SK-N-SH (cell line): ENCODE data around the gene SCTR. TPM values are rescaled to one million over a fixed set of nuclear protein-coding genes. Genes with fewer than 3 reads are reported as not detected.

ENCODE experiments used
- CTCF ChIA-PET: fragments of 300-600, 350-600 bp; formaldehyde crosslinking; extraction: SDS; loops from one replicate; lab custom pipeline; 2021; lab: Yijun Ruan, JAX
- POLR2A ChIA-PET: fragments of 350-600 bp; sonication (Branson Sonifier 250); formaldehyde crosslinking; extraction: SDS; loops from one replicate; lab custom pipeline; 2020; ENCODE audit warnings: antibody characterized with exemption, inconsistent platforms; lab: Yijun Ruan, JAX
- DNase-seq: peaks from one replicate; pipeline ENCODE4 v3.0.0; 2012
- H2AFZ ChIP-seq: fragments of 200-600 bp; sonication (generic); 2 replicates; pipeline ENCODE4 v1.8.1; 2016; ENCODE audit warnings: antibody characterized with exemption, mild to moderate bottlenecking, low read depth
- H3F3A ChIP-seq: fragments of 200-600 bp; sonication (generic); replicated peaks from 2 replicates; pipeline ENCODE3; 2016; ENCODE audit warnings: antibody characterized with exemption, mild to moderate bottlenecking; ENCODE audit not compliant: insufficient read depth
- H3K27ac ChIP-seq, 2 experiments: fragments of 200-500 bp in 1 of 2; fragments of 200-600 bp in 1 of 2; sonication (Bioruptor generic) in 1 of 2; sonication (generic), shearing (Covaris generic) in 1 of 2; 2 replicates each; pipeline versions ENCODE4 v1.5.1 to v1.6.1; 2014 to 2016; ENCODE audit warnings: low read depth in 2 of 2, inconsistent platforms in 1 of 2, low read length in 1 of 2, mild to moderate bottlenecking in 1 of 2, mixed read lengths in 1 of 2
- H3K27me3 ChIP-seq: fragments of 200-600 bp; sonication (generic), shearing (Covaris generic); 2 replicates; pipeline ENCODE4 v1.6.1; 2016; ENCODE audit warnings: mixed run types; ENCODE audit not compliant: insufficient read depth
- H3K36me3 ChIP-seq, 2 experiments: fragments of 200-500 bp in 1 of 2; fragments of 200-600 bp in 1 of 2; sonication (Bioruptor generic) in 1 of 2; sonication (generic) in 1 of 2; replicated peaks in 1 of 2; 2 replicates each; pipeline versions ENCODE3 to v1.5.1; 2014 to 2016; ENCODE audit warnings: low read length in 1 of 2, mild to moderate bottlenecking in 1 of 2; ENCODE audit not compliant: insufficient read depth in 2 of 2, control insufficient read depth in 1 of 2
- H3K4me1 ChIP-seq, 2 experiments: fragments of 200-500 bp in 1 of 2; fragments of 200-600 bp in 1 of 2; sonication (Bioruptor generic) in 1 of 2; sonication (generic), shearing (Covaris generic) in 1 of 2; 2 replicates each; pipeline versions ENCODE4 v1.5.1 to v1.6.1; 2014 to 2016; ENCODE audit warnings: low read depth in 1 of 2, low read length in 1 of 2, mixed run types in 1 of 2; ENCODE audit not compliant: insufficient read depth in 2 of 2, control insufficient read depth in 1 of 2
- H3K4me2 ChIP-seq: fragments of 200-600 bp; sonication (generic), shearing (Covaris generic); 2 replicates; pipeline ENCODE4 v1.6.1; 2017; ENCODE audit warnings: mixed run types
- H3K4me3 ChIP-seq, 2 experiments: fragments of 200-500 bp in 1 of 2; fragments of 200-600 bp in 1 of 2; sonication (Bioruptor generic) in 1 of 2; sonication (generic), shearing (Covaris generic) in 1 of 2; 2 replicates each; pipeline versions ENCODE4 v1.5.1 to v1.8.1; 2014 to 2016; ENCODE audit warnings: low read depth in 2 of 2, inconsistent platforms in 1 of 2, low read length in 1 of 2, mild to moderate bottlenecking in 1 of 2, mixed read lengths in 1 of 2, moderate library complexity in 1 of 2
- H3K79me2 ChIP-seq: fragments of 200-600 bp; sonication (generic); 2 replicates; pipeline ENCODE4 v1.8.1; 2017; ENCODE audit warnings: mild to moderate bottlenecking; ENCODE audit not compliant: insufficient read depth
- H3K9ac ChIP-seq: fragments of 200-600 bp; sonication (generic); 2 replicates; pipeline ENCODE4 v1.6.1; 2017; ENCODE audit warnings: mixed run types
- H3K9me2 ChIP-seq: fragments of 200-600 bp; sonication (generic); 2 replicates; pipeline ENCODE4 v1.6.1; 2017; ENCODE audit warnings: mixed run types
- H3K9me3 ChIP-seq: fragments of 200-600 bp; sonication (generic); 2 replicates; pipeline ENCODE4 v1.6.1; 2017; ENCODE audit warnings: mixed run types, mild to moderate bottlenecking, moderate library complexity
- H4K20me1 ChIP-seq: fragments of 200-600 bp; sonication (generic); 2 replicates; pipeline ENCODE4 v1.6.1; 2017; ENCODE audit warnings: mild to moderate bottlenecking, mixed run types; ENCODE audit not compliant: insufficient read depth
- EP300 ChIP-seq, 2 experiments: IDR thresholded peaks; 2 replicates each; pipeline versions ENCODE4 v1.4.0 to v1.6.1; 2012; ENCODE audit warnings: borderline replicate concordance in 1 of 2, low read depth in 1 of 2, low read length in 1 of 2
- EZH2phosphoT487 ChIP-seq: fragments of 200-600 bp; sonication (generic); IDR thresholded peaks from 2 replicates; pipeline ENCODE4 v1.6.1; 2017; ENCODE audit warnings: low read depth, mixed run types, mild to moderate bottlenecking, antibody characterized with exemption, moderate library complexity, borderline replicate concordance
- FOSL2 ChIP-seq: IDR thresholded peaks from 2 replicates; pipeline ENCODE4 v1.4.0; 2012; ENCODE audit warnings: low read depth, mild to moderate bottlenecking, moderate library complexity, borderline replicate concordance
- FOXJ3 ChIP-seq: sonication (generic); formaldehyde crosslinking; IDR thresholded peaks from 2 replicates; pipeline ENCODE4 v1.5.1; 2020; ENCODE audit warnings: mild to moderate bottlenecking, missing genetic modification reagents
- FOXM1 ChIP-seq: IDR thresholded peaks from 2 replicates; pipeline ENCODE4 v1.4.0; 2012; ENCODE audit warnings: low read depth, mild to moderate bottlenecking
- POLR2AphosphoS5 ChIP-seq: IDR thresholded peaks from 2 replicates; pipeline ENCODE4 v1.6.1; 2012; ENCODE audit warnings: low read depth, low read length
- RXRA ChIP-seq: IDR thresholded peaks from 2 replicates; pipeline ENCODE4 v1.4.0; 2012; ENCODE audit warnings: low read depth, mild to moderate bottlenecking, borderline replicate concordance
- SMC3 ChIP-seq: IDR thresholded peaks from 2 replicates; pipeline ENCODE4 v1.6.1; 2012; ENCODE audit warnings: low read depth, low read length, improper control_type of control experiment
- TCF12 ChIP-seq: IDR thresholded peaks from 2 replicates; pipeline ENCODE4 v1.4.0; 2012
- TEAD4 ChIP-seq: IDR thresholded peaks from 2 replicates; pipeline ENCODE4 v1.4.0; 2012; ENCODE audit warnings: mild to moderate bottlenecking, borderline replicate concordance; ENCODE audit not compliant: insufficient read depth
- YY1 ChIP-seq: IDR thresholded peaks from 2 replicates; pipeline ENCODE4 v1.4.0; 2012; ENCODE audit warnings: low read depth, mild to moderate bottlenecking
- WGBS: methylation state at CpG from one replicate; pipeline ENCODE4 v1.1.6; 2017; ENCODE audit warnings: low lambda C conversion rate; 5-methylcytosine and 5-hydroxymethylcytosine counted together
- polyA plus RNA-seq, 3 experiments: library from polyadenylated mRNA; depleted of rRNA; stranded (reverse); fragments of >200 nt; gene quantifications; 2 replicates each; pipeline ENCODE4 v1.2.3, GENCODE V29; 2012
- TF ChIP-seq, protein P1 (sequence below): IDR thresholded peaks from 2 replicates; pipeline ENCODE4 v1.6.1; 2012; ENCODE audit warnings: mild to moderate bottlenecking, low read depth, low read length, moderate library complexity
- TF ChIP-seq, protein P2 (sequence below): fragments of 150-350 bp; IDR thresholded peaks from 2 replicates; pipeline ENCODE4 v1.6.1; 2017; ENCODE audit warnings: antibody characterized with exemption, low read length, low read depth, borderline replicate concordance
- TF ChIP-seq, protein P3 (sequence below): fragments of 200-600 bp; sonication (generic); IDR thresholded peaks from 2 replicates; pipeline ENCODE4 v1.6.1; 2017; ENCODE audit warnings: antibody characterized with exemption, mild to moderate bottlenecking, moderate library complexity
- TF ChIP-seq, protein P4 (sequence below): fragments of 150-350 bp; IDR thresholded peaks from 2 replicates; pipeline ENCODE4 v1.6.1; 2016; ENCODE audit warnings: mild to moderate bottlenecking, low read depth, low read length
- TF ChIP-seq, protein P5 (sequence below): IDR thresholded peaks from 2 replicates; pipeline ENCODE4 v1.4.0; 2012; ENCODE audit warnings: low read depth
- TF ChIP-seq, protein P6 (sequence below): IDR thresholded peaks from 2 replicates; pipeline ENCODE4 v1.4.0; 2012; ENCODE audit warnings: low read depth, borderline replicate concordance

The SCTR gene
- polyA plus RNA-seq, 1 of the 3 experiments (the other 2 are of a cell fraction): not detected

DNA sequence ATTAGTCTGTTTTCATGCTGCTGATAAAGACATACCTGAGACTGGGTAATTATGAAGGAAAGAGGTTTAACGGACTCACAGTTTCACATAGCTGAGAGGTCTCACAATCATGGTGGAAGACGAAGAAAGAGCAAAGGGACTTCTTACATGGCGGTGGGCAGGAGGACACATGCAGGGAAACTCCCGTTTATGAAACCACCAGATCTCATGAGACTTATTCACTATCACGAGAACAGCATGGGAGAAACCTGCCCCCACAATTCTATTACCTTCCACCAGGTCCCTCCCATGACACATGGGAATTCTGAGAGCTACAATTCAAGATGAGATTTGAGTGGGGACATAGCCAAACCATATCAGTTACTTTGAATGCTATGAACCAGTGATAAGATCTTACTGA lies 44.1 kb downstream of the SCTR start:
- ChIA-PET POLR2A (interaction anchor here (0.7 kb wide), 1 partner anchor 113 kb away, joined by 3 read pairs; the partner anchor contains the start of gene DBI), CTCF (interaction anchor here (1.1 to 1.9 kb wide), 5 partner anchors 48 to 598 kb away, joined by 3 to 6 read pairs (median 3); partner anchors contain the start of gene TMEM37)
- no peaks in the 10 kb centered on the region for H3K36me3 ChIP-seq

DNA sequence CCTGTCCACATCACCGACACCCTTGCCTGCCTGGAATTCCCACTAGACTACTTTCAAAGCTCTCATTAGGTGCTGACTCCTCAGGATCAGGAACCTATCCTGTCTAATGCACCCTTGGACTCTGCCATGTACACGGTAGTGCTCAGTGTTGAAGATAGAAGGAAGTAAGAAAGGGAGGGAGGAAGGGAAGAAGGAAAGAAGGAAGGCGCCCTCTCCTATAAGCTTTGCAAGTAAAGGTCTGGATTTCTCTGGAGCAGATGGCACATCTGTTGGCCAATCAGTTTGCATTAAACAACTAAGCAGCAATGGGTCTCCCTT lies 45.3 kb downstream of the SCTR start:
- no peaks in the 10 kb centered on the region for H3K9me2 ChIP-seq
- no peak overlapping the region for H3K4me2 ChIP-seq
- no peak overlapping the region for H3K9ac ChIP-seq
- no peaks in the 10 kb centered on the region for H3K36me3 ChIP-seq
- no peaks in the 10 kb centered on the region for H3K9me3 ChIP-seq
- H3K4me3 ChIP-seq: no peak overlapping the region
- peaks cover 0 to 47% of the 10 kb centered on the region in 2 experiments; a peak in 1 of 4 replicates for H3K4me1 ChIP-seq
- H4K20me1 ChIP-seq: no peaks in the 10 kb centered on the region
- no peak for DNase-seq
- CTCF ChIA-PET: interaction anchor here (0.9 to 1.9 kb wide), 5 partner anchors 15 to 597 kb away, joined by 3 to 4 read pairs (median 3); partner anchors contain the start of gene TMEM37
- H3K27me3 ChIP-seq: no peaks in the 10 kb centered on the region
- H3F3A ChIP-seq: no peaks in the 10 kb centered on the region
- POLR2A ChIA-PET: no interaction called here
- WGBS: 83% methylated on average over 3 of the region's 3 CpGs
- H2AFZ ChIP-seq: no peak overlapping the region
- no peaks in the 10 kb centered on the region for H3K79me2 ChIP-seq
- H3K27ac ChIP-seq: no peak overlapping the region
- TF ChIP-seq FOSL2 (no peak), FOXJ3 (CRISPR knock-in tag) (no peak), EP300 (IDR thresholded peaks at IDR 0.05; ENCODE audit: borderline replicate concordance in 1 of 2, low read depth in 1 of 2, low read length in 1 of 2) (no peak), EZH2phosphoT487 (no peak), TEAD4 (no peak), TCF12 (no peak), RXRA (no peak)
- TF ChIP-seq, protein P1, sequence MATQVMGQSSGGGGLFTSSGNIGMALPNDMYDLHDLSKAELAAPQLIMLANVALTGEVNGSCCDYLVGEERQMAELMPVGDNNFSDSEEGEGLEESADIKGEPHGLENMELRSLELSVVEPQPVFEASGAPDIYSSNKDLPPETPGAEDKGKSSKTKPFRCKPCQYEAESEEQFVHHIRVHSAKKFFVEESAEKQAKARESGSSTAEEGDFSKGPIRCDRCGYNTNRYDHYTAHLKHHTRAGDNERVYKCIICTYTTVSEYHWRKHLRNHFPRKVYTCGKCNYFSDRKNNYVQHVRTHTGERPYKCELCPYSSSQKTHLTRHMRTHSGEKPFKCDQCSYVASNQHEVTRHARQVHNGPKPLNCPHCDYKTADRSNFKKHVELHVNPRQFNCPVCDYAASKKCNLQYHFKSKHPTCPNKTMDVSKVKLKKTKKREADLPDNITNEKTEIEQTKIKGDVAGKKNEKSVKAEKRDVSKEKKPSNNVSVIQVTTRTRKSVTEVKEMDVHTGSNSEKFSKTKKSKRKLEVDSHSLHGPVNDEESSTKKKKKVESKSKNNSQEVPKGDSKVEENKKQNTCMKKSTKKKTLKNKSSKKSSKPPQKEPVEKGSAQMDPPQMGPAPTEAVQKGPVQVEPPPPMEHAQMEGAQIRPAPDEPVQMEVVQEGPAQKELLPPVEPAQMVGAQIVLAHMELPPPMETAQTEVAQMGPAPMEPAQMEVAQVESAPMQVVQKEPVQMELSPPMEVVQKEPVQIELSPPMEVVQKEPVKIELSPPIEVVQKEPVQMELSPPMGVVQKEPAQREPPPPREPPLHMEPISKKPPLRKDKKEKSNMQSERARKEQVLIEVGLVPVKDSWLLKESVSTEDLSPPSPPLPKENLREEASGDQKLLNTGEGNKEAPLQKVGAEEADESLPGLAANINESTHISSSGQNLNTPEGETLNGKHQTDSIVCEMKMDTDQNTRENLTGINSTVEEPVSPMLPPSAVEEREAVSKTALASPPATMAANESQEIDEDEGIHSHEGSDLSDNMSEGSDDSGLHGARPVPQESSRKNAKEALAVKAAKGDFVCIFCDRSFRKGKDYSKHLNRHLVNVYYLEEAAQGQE: no peak
- TF ChIP-seq, protein P2, sequence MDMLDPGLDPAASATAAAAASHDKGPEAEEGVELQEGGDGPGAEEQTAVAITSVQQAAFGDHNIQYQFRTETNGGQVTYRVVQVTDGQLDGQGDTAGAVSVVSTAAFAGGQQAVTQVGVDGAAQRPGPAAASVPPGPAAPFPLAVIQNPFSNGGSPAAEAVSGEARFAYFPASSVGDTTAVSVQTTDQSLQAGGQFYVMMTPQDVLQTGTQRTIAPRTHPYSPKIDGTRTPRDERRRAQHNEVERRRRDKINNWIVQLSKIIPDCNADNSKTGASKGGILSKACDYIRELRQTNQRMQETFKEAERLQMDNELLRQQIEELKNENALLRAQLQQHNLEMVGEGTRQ: no peak
- TF ChIP-seq, protein P3, sequence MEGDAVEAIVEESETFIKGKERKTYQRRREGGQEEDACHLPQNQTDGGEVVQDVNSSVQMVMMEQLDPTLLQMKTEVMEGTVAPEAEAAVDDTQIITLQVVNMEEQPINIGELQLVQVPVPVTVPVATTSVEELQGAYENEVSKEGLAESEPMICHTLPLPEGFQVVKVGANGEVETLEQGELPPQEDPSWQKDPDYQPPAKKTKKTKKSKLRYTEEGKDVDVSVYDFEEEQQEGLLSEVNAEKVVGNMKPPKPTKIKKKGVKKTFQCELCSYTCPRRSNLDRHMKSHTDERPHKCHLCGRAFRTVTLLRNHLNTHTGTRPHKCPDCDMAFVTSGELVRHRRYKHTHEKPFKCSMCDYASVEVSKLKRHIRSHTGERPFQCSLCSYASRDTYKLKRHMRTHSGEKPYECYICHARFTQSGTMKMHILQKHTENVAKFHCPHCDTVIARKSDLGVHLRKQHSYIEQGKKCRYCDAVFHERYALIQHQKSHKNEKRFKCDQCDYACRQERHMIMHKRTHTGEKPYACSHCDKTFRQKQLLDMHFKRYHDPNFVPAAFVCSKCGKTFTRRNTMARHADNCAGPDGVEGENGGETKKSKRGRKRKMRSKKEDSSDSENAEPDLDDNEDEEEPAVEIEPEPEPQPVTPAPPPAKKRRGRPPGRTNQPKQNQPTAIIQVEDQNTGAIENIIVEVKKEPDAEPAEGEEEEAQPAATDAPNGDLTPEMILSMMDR: no peak
- TF ChIP-seq, protein P4, sequence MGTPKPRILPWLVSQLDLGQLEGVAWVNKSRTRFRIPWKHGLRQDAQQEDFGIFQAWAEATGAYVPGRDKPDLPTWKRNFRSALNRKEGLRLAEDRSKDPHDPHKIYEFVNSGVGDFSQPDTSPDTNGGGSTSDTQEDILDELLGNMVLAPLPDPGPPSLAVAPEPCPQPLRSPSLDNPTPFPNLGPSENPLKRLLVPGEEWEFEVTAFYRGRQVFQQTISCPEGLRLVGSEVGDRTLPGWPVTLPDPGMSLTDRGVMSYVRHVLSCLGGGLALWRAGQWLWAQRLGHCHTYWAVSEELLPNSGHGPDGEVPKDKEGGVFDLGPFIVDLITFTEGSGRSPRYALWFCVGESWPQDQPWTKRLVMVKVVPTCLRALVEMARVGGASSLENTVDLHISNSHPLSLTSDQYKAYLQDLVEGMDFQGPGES: no peak

More for the DNA sequence above, 44.1 kb downstream of the SCTR start:
- no peak overlapping the region for H3K9ac ChIP-seq
- no peaks in the 10 kb centered on the region for H3K79me2 ChIP-seq
- peaks cover 0 to 58% of the 10 kb centered on the region in 2 experiments; a peak in 1 of 4 replicates for H3K4me1 ChIP-seq
- H3K4me2 ChIP-seq: no peak overlapping the region
- TF ChIP-seq SMC3 (no peak), TCF12 (no peak), POLR2AphosphoS5 (no peak), YY1 (no peak), FOXM1 (no peak)
- TF ChIP-seq, protein P5, sequence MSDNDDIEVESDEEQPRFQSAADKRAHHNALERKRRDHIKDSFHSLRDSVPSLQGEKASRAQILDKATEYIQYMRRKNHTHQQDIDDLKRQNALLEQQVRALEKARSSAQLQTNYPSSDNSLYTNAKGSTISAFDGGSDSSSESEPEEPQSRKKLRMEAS: no peak
- TF ChIP-seq, protein P6, sequence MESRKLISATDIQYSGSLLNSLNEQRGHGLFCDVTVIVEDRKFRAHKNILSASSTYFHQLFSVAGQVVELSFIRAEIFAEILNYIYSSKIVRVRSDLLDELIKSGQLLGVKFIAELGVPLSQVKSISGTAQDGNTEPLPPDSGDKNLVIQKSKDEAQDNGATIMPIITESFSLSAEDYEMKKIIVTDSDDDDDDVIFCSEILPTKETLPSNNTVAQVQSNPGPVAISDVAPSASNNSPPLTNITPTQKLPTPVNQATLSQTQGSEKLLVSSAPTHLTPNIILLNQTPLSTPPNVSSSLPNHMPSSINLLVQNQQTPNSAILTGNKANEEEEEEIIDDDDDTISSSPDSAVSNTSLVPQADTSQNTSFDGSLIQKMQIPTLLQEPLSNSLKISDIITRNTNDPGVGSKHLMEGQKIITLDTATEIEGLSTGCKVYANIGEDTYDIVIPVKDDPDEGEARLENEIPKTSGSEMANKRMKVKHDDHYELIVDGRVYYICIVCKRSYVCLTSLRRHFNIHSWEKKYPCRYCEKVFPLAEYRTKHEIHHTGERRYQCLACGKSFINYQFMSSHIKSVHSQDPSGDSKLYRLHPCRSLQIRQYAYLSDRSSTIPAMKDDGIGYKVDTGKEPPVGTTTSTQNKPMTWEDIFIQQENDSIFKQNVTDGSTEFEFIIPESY: no peak
- TF ChIP-seq, all 33 proteins: peak for 0
- no peak overlapping the region for H3K4me3 ChIP-seq
- H4K20me1 ChIP-seq: no peaks in the 10 kb centered on the region
- no peak for DNase-seq
- WGBS: 63% methylated on average over 5 of the region's 5 CpGs
- no peaks in the 10 kb centered on the region for H3K9me2 ChIP-seq
- no peak overlapping the region for H3K27ac ChIP-seq
- H3F3A ChIP-seq: no peaks in the 10 kb centered on the region
- no peak overlapping the region for H2AFZ ChIP-seq
- no peaks in the 10 kb centered on the region for H3K9me3 ChIP-seq
- H3K27me3 ChIP-seq: no peaks in the 10 kb centered on the region
